ENCODE measurements around the gene KDM8.

The KDM8 gene

DNA sequence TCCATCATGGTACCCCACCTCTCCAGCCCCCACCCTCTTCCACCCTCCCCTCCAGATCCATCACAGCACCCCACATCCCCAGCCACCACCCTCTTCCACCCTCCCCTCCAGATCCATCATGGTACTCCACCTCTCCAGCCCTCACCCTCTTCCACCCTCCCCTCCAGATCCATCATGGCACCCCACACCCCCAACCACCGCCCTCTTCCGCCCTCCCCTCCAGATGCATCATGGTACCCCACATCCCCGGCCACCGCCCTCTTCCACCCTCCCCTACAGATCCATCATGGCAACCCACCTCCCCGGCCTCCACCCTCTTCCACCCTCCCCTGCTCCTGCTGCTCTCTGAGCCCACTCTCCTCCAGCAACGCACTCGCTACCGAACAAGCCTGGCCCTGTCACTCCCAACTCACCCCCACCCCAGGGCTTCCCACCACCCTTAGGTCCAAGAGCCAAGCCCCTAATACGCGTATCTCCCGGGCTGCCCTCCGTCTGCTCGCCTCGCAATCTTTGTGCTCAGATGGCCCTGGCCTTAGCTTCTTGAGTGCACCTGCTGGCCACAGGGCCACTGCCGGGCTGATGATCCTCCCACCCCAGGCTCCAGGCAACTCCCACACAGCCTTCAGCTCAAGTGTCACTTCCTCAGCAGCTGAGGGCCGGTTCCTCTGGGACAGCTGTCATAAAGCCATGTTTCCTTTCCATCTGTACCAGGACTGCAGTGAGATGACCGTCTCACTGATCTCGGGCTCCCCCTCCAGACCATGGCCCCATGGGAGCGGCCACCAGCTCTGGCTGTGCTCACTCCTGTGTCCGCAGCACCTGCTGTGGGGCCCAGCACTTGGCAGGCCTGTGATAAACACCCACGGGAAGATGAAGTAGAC lies 25.5 kb downstream of the KDM8 start:
- TF ChIP-seq, protein P1, sequence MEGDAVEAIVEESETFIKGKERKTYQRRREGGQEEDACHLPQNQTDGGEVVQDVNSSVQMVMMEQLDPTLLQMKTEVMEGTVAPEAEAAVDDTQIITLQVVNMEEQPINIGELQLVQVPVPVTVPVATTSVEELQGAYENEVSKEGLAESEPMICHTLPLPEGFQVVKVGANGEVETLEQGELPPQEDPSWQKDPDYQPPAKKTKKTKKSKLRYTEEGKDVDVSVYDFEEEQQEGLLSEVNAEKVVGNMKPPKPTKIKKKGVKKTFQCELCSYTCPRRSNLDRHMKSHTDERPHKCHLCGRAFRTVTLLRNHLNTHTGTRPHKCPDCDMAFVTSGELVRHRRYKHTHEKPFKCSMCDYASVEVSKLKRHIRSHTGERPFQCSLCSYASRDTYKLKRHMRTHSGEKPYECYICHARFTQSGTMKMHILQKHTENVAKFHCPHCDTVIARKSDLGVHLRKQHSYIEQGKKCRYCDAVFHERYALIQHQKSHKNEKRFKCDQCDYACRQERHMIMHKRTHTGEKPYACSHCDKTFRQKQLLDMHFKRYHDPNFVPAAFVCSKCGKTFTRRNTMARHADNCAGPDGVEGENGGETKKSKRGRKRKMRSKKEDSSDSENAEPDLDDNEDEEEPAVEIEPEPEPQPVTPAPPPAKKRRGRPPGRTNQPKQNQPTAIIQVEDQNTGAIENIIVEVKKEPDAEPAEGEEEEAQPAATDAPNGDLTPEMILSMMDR (conservative IDR thresholded peaks at IDR 0.05; ENCODE audit: low read depth, low read length): no peak
- Histone ChIP-seq H3K27ac (no peak overlapping the region), H3K4me2 (peak overlapping the region; percentile 97; the same call in 1 of the 2 replicates), H4K20me1 (ENCODE audit: insufficient read depth) (no peaks in the 10 kb centered on the region), H2AFZ (ENCODE audit: low read depth) (no peak overlapping the region), H3K4me1 (ENCODE audit: low read depth, poor library complexity, severe bottlenecking) (peaks cover 95% of the 10 kb centered on the region), H3K79me2 (ENCODE audit: insufficient read depth, low read depth) (no peaks in the 10 kb centered on the region), H3K9ac (no peak overlapping the region), H3K27me3 (ENCODE audit: insufficient read depth, low read depth) (no peaks in the 10 kb centered on the region), H3K4me3 (IDR thresholded peaks at IDR 0.05; ENCODE audit: insufficient read depth, low read depth, low read length) (no peak overlapping the region), H3K36me3 (ENCODE audit: insufficient read depth) (no peaks in the 10 kb centered on the region)

DNA sequence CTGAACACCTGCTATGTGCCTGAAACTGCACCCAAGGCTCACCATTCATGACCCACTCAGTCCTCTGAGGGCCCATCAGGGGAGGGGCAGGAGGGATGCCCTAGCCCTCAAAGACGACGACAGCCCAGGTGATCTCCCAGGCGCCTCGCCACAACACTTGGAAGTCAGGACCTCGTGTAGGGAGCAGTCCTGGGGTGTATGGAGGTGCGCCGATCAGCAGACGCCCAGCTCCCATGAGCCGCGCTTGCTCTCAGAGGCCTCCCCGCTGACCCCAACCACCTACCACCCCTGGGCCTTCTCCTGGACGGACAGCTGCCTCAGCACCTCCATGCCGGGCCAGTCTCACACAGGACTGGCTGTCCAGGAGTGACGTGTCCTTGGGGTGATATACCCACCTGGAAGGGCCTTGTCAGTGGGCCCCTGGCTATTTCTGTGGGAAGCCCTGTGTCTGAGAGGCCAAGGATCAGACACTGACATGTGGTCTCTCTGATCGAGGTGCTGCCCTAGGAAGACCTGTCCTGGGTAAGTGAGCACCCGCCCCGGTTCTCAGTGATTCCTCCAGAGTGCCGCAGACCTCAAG lies 26.7 kb downstream of the KDM8 start:
- H3K36me3 ChIP-seq (ENCODE audit: insufficient read depth): no peaks in the 10 kb centered on the region
- H3K27ac ChIP-seq: peak overlapping the region; percentile 94
- H2AFZ ChIP-seq (ENCODE audit: low read depth): peak overlapping the region; percentile 44; the same call in 1 of the 2 replicates
- no peaks in the 10 kb centered on the region for H3K27me3 ChIP-seq (ENCODE audit: insufficient read depth, low read depth)
- peaks cover 95% of the 10 kb centered on the region for H3K4me1 ChIP-seq (ENCODE audit: low read depth, poor library complexity, severe bottlenecking)
- peak overlapping the region; percentile 97 for H3K4me2 ChIP-seq
- H4K20me1 ChIP-seq (ENCODE audit: insufficient read depth): no peaks in the 10 kb centered on the region
- TF ChIP-seq, protein P1 (conservative IDR thresholded peaks at IDR 0.05; ENCODE audit: low read depth, low read length): no peak
- no peaks in the 10 kb centered on the region for H3K79me2 ChIP-seq (ENCODE audit: insufficient read depth, low read depth)
- H3K4me3 ChIP-seq (IDR thresholded peaks at IDR 0.05; ENCODE audit: insufficient read depth, low read depth, low read length): no peak overlapping the region
- H3K9ac ChIP-seq: peak overlapping the region; percentile 57; the same call in 1 of the 2 replicates

DNA sequence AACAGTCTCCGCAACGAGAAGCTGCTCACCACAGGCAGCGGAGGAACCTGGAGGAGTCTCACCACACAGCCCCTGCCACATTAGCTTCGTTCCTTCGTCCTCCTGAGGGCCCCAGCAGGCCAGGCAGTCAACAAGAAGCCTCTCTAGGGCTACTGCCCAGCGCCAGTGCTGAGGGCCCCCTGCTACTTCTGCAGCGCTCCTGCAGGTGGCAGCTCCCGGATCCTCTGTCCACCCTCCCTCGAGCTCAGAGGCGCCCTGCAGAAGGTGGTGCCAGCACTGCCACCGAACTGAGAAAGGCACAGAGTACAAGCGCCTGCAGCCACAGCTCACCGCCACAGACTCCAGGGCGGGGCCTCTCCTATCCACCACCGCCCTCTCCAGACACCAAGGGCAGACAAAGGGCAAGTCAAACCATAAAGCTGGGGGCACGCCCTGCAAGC lies 27.3 kb downstream of the KDM8 start:
- Histone ChIP-seq H3K4me2 (peak overlapping the region; percentile 97), H3K4me3 (IDR thresholded peaks at IDR 0.05; ENCODE audit: insufficient read depth, low read depth, low read length) (no peak overlapping the region), H3K27ac (peak overlapping the region; percentile 94), H3K79me2 (ENCODE audit: insufficient read depth, low read depth) (no peaks in the 10 kb centered on the region), H3K36me3 (ENCODE audit: insufficient read depth) (no peaks in the 10 kb centered on the region), H3K27me3 (ENCODE audit: insufficient read depth, low read depth) (no peaks in the 10 kb centered on the region), H2AFZ (ENCODE audit: low read depth) (peak overlapping the region; percentile 44; the same call in 1 of the 2 replicates), H4K20me1 (ENCODE audit: insufficient read depth) (no peaks in the 10 kb centered on the region), H3K4me1 (ENCODE audit: low read depth, poor library complexity, severe bottlenecking) (peaks cover 95% of the 10 kb centered on the region), H3K9ac (peak overlapping the region; percentile 57; the same call in 1 of the 2 replicates)
- TF ChIP-seq, protein P1 (conservative IDR thresholded peaks at IDR 0.05; ENCODE audit: low read depth, low read length): peak; percentile 64

DNA sequence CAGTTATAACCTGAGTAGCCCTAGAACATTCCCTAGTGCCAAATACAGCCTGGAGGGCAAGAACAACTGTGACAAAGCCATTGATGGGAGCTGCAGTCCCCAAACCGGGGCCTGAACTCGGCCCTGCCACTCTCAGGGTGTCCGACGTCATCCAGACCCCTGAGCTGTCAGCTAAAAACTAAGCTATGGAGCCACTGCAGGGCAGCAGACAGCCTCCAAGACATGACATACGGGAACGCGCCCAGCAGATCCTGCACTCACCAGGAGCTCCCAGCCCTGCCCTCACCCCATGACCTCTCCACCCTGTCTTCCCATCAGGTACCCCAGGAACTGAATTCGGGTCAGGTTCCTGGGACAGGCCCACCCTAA lies 28.4 kb downstream of the KDM8 start:
- Histone ChIP-seq H4K20me1 (ENCODE audit: insufficient read depth) (no peaks in the 10 kb centered on the region), H3K4me3 (IDR thresholded peaks at IDR 0.05; ENCODE audit: insufficient read depth, low read depth, low read length) (no peak overlapping the region), H3K9ac (peak overlapping the region; percentile 57), H3K79me2 (ENCODE audit: insufficient read depth, low read depth) (no peaks in the 10 kb centered on the region), H3K4me2 (peak overlapping the region; percentile 97), H2AFZ (ENCODE audit: low read depth) (peak overlapping the region; percentile 47), H3K27ac (peak overlapping the region; percentile 94), H3K4me1 (ENCODE audit: low read depth, poor library complexity, severe bottlenecking) (peaks cover 90% of the 10 kb centered on the region), H3K27me3 (ENCODE audit: insufficient read depth, low read depth) (no peaks in the 10 kb centered on the region), H3K36me3 (ENCODE audit: insufficient read depth) (no peaks in the 10 kb centered on the region)
- TF ChIP-seq, protein P1 (conservative IDR thresholded peaks at IDR 0.05; ENCODE audit: low read depth, low read length): no peak

All from KMS-11 (cell line).